MCF 10A (cell line): ENCODE results near the gene DHTKD1. TPM values are rescaled to one million over a fixed set of nuclear protein-coding genes. Genes with fewer than 3 reads are reported as not detected.

Experiments used
- BruUV-seq: library from RNA; stranded (reverse); fragments of 400-500 nt; replicated peaks from 2 replicates; lab custom pipeline; 2021; lab: Mats Ljungman, UMichigan
- CTCF ChIA-PET: fragments of 300-600 bp; sonication (Branson Sonifier 250); formaldehyde crosslinking; extraction: SDS; loops from one replicate; lab custom pipeline; 2021; ENCODE audit warnings: antibody characterized with exemption, inconsistent platforms; lab: Yijun Ruan, JAX
- POLR2A ChIA-PET: fragments of 300-600, 350-650 bp; sonication (Branson Sonifier 250); formaldehyde crosslinking; extraction: SDS; loops from one replicate; lab custom pipeline; 2020; ENCODE audit warnings: antibody characterized with exemption, inconsistent platforms; lab: Yijun Ruan, JAX
- DNase-seq: peaks from one replicate; pipeline ENCODE4 v3.0.0-alpha.2; 2018; ENCODE audit not compliant: unreplicated experiment
- H3K27ac Mint-ChIP-seq: one replicate; pipeline ENCODE4 v1.8.0; 2022; ENCODE audit warnings: mild to moderate bottlenecking, low read depth, mixed read lengths; ENCODE audit not compliant: unreplicated experiment
- H3K27me3 Mint-ChIP-seq: one replicate; pipeline ENCODE4 v1.8.0; 2022; ENCODE audit warnings: mixed read lengths; ENCODE audit not compliant: insufficient read depth, unreplicated experiment
- H3K36me3 Mint-ChIP-seq: one replicate; pipeline ENCODE4 v1.8.0; 2022; ENCODE audit warnings: mild to moderate bottlenecking, moderate library complexity, mixed read lengths; ENCODE audit not compliant: insufficient read depth, unreplicated experiment
- H3K4me1 Mint-ChIP-seq: one replicate; pipeline ENCODE4 v1.8.0; 2022; ENCODE audit warnings: mixed read lengths; ENCODE audit not compliant: insufficient read depth, unreplicated experiment
- H3K4me3 Mint-ChIP-seq: one replicate; pipeline ENCODE4 v1.8.0; 2022; ENCODE audit warnings: mild to moderate bottlenecking, moderate library complexity, mixed read lengths; ENCODE audit not compliant: unreplicated experiment
- H3K9me3 Mint-ChIP-seq: one replicate; pipeline ENCODE4 v1.8.0; 2022; ENCODE audit warnings: mixed read lengths; ENCODE audit not compliant: unreplicated experiment
- CTCF ChIP-seq: fragments of 200-600 bp; IDR thresholded peaks from one replicate; pipeline ENCODE4 v1.8.0; 2022; ENCODE audit warnings: antibody characterized with exemption, mild to moderate bottlenecking; ENCODE audit not compliant: unreplicated experiment
- intact Hi-C: fragments of 100-400 bp; cut with micrococcal nuclease; formaldehyde crosslinking; loops from 2 replicates; pipeline ENCODE4 v1.14.1; 2022
- total RNA-seq: library from RNA; stranded (reverse); gene quantifications from 2 replicates; pipeline ENCODE4 v1.2.3, GENCODE V29; 2022

The DHTKD1 gene
- total RNA-seq, 1 experiment from 2014 or later, result 17.3 TPM

GRCh38 chr10:12022580-12023257 is 46.0 kb upstream of the DHTKD1 start:
- TF ChIP-seq CTCF, result no peak
- H3K4me1 Mint-ChIP-seq, result no peaks in the 10 kb centered on the region
- H3K4me3 Mint-ChIP-seq, result peak overlapping the region; percentile 28
- intact Hi-C loops, result no loop called here
- H3K36me3 Mint-ChIP-seq, result peaks cover 36% of the 10 kb centered on the region
- no TSS peak for BruUV-seq
- CTCF ChIA-PET, result no interaction called here
- H3K9me3 Mint-ChIP-seq, result no peaks in the 10 kb centered on the region
- DNase-seq, result no peak
- peak overlapping the region; percentile 19 for H3K27ac Mint-ChIP-seq
- H3K27me3 Mint-ChIP-seq, result no peaks in the 10 kb centered on the region
- POLR2A ChIA-PET, result interaction anchor here (0.7 to 1.0 kb wide), 3 partner anchors 13 to 47 kb away, joined by 3 to 4 read pairs (median 4); partner anchors contain the start of gene UPF2

GRCh38 chr10:12025591-12025990 is 43.2 kb upstream of the DHTKD1 start:
- Mint-ChIP-seq H3K9me3 (no peaks in the 10 kb centered on the region), H3K36me3 (peaks cover 55% of the 10 kb centered on the region), H3K27ac (no peak overlapping the region), H3K4me3 (no peak overlapping the region), H3K4me1 (no peaks in the 10 kb centered on the region), H3K27me3 (no peaks in the 10 kb centered on the region)
- no peak for DNase-seq
- TF ChIP-seq CTCF, result no peak
- BruUV-seq, result no TSS peak
- POLR2A ChIA-PET, result interaction anchor here (0.7 kb wide), 1 partner anchor 168 kb away, joined by 3 read pairs; no protein-coding TSS in a partner anchor
- CTCF ChIA-PET, result interaction anchor here (0.7 kb wide), 1 partner anchor 9 kb away, joined by 3 read pairs; no protein-coding TSS in a partner anchor
- intact Hi-C loops, result no loop called here

- Mint-ChIP-seq H3K9me3 (no peaks in the 10 kb centered on the region), H3K27ac (no peak overlapping the region), H3K4me3 (no peak overlapping the region), H3K27me3 (no peaks in the 10 kb centered on the region), H3K36me3 (peaks cover 65% of the 10 kb centered on the region), H3K4me1 (no peaks in the 10 kb centered on the region)
- POLR2A ChIA-PET, result interaction anchor here (0.9 to 1.1 kb wide), 2 partner anchors 15 to 16 kb away, joined by 3 to 4 read pairs; partner anchors contain the start of gene UPF2
- no TSS peak for BruUV-seq
- intact Hi-C loops, result no loop called here
- no peak for TF ChIP-seq CTCF
- DNase-seq, result no peak
- CTCF ChIA-PET, result no interaction called here
Measured at GRCh38 chr10:12027539-12027938, 41.2 kb upstream of the DHTKD1 start.

- no peaks in the 10 kb centered on the region for H3K27me3 Mint-ChIP-seq
- CTCF ChIA-PET, result no interaction called here
- no peaks in the 10 kb centered on the region for H3K4me1 Mint-ChIP-seq
- H3K9me3 Mint-ChIP-seq, result no peaks in the 10 kb centered on the region
- TF ChIP-seq CTCF, result no peak
- H3K4me3 Mint-ChIP-seq, result no peak overlapping the region
- DNase-seq, result no peak
- H3K36me3 Mint-ChIP-seq, result peaks cover 75% of the 10 kb centered on the region
- peak overlapping the region; percentile 27 for H3K27ac Mint-ChIP-seq
- intact Hi-C loops, result no loop called here
- no TSS peak for BruUV-seq
- POLR2A ChIA-PET, result interaction anchor here (2.1 kb wide), 1 partner anchor 10 kb away, joined by 8 read pairs; no protein-coding TSS in a partner anchor
Measured at GRCh38 chr10:12031404-12031803, 37.4 kb upstream of the DHTKD1 start.
